Stomach smooth muscle (tissue), 2 donors: ENCODE results near the gene CTNNBL1.
"Not testable (repeated sequence)": the region's sequence is repeated elsewhere in the genome, so short reads cannot be mapped to it uniquely, and the experiment has no call there.

ENCODE experiments used
- H3K27ac ChIP-seq: one replicate; pipeline ENCODE4 v1.7.0; 2013; ENCODE audit warnings: mild to moderate bottlenecking, low read length, inconsistent platforms
- H3K27me3 ChIP-seq, 2 donors: one replicate each; pipeline ENCODE4 v1.7.0; 2013; ENCODE audit warnings: low read length in 2 of 2; ENCODE audit not compliant: insufficient read depth in 2 of 2, control insufficient read depth in 1 of 2
- H3K36me3 ChIP-seq, 2 donors: one replicate each; pipeline ENCODE4 v1.7.0; 2013; ENCODE audit warnings: low read length in 2 of 2; ENCODE audit not compliant: control insufficient read depth in 2 of 2, insufficient read depth in 2 of 2
- H3K4me1 ChIP-seq: one replicate; pipeline ENCODE4 v1.7.0; 2013; ENCODE audit warnings: low read length; ENCODE audit not compliant: control insufficient read depth, insufficient read depth
- H3K4me3 ChIP-seq, 2 donors: one replicate each; pipeline ENCODE4 v1.7.0; 2013; ENCODE audit warnings: low read length in 2 of 2
- H3K9ac ChIP-seq, 2 donors: one replicate each; pipeline ENCODE4 v1.7.0; 2013; ENCODE audit warnings: low read length in 2 of 2, mild to moderate bottlenecking in 1 of 2
- H3K9me3 ChIP-seq, 2 donors: one replicate each; pipeline ENCODE4 v1.7.0; 2013; ENCODE audit warnings: low read length in 2 of 2; ENCODE audit not compliant: control insufficient read depth in 2 of 2
- donor health status: healthy.
- donor health status: Pancreatic carcinoma.

Gene CTNNBL1

DNA sequence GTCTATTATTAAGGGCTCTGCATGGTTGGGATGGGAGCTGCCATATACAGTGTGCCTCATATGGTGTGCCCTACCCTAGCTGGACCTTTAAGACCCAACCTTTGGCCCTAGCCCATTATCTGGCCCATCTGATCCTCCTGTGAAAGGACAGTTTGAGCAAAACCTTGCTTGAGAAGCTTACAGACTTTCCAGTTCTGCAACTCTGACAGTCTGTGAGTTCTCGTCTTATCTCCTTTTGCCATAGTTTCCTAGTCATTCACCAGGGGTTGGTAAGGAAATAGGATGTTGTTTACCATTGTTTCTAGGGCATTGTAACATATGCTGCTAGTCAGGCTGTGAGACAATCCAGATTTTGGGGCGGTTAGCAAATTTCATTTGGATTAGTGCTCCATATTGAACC lies 17.2 kb downstream of the CTNNBL1 start:
- Histone ChIP-seq H3K27me3 (no peaks in the 10 kb centered on the region), H3K4me1 (peaks cover 5% of the 10 kb centered on the region), H3K4me3 (no peak overlapping the region), H3K9me3 (no peaks in the 10 kb centered on the region), H3K36me3 (no peaks in the 10 kb centered on the region), H3K27ac (no peak overlapping the region), H3K9ac (no peak overlapping the region)

DNA sequence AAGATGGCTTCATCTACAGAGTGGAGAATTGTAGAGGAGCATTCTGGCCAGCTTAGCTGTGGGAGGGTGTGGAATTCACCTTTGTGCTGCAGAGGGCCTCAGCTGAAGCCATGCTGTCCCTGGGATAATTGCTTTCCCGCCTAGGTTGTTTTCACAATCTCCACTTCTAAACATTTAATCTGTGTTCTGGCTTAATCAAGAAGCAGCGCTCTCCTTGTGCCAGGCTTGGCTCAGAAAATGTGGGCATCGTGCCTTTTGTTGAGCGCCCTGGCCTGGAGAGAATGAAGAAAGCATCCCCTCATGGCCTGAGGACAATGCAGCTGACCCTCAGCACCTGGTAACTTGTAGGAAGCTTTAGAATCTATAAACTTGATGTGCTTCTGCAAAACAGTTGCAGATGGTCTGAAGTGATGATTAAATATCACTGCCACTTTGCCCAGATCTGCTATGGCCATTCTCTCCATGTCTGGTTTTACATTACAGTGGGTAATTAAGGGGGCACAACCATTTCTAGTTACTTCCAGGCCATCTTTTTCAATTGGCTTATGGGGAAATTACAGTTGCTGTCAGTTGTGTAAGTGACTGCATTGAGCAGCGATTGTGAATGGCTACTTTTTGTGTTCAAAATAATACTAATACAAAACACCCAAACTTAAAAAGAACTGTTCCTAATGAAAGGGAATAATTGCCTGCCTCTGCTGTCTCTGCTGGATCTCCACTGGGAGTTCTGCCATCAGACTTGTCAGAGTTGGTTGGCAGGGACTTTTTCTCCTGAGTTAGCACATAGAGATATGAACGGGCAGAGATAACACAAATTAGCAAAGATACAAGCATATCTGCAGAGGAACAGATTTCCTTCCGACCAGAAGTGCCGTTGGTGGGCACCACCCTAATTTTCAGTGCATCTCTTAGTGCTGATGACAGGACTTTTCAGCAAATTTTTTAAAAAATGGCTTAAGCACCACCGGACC lies 18.4 kb downstream of the CTNNBL1 start:
- H3K27me3 ChIP-seq = no peaks in the 10 kb centered on the region
- no peak overlapping the region for H3K27ac ChIP-seq
- H3K9me3 ChIP-seq = no peaks in the 10 kb centered on the region
- H3K4me3 ChIP-seq = no peak overlapping the region
- peaks cover 5% of the 10 kb centered on the region for H3K4me1 ChIP-seq
- H3K9ac ChIP-seq = no peak overlapping the region
- H3K36me3 ChIP-seq = no peaks in the 10 kb centered on the region

DNA sequence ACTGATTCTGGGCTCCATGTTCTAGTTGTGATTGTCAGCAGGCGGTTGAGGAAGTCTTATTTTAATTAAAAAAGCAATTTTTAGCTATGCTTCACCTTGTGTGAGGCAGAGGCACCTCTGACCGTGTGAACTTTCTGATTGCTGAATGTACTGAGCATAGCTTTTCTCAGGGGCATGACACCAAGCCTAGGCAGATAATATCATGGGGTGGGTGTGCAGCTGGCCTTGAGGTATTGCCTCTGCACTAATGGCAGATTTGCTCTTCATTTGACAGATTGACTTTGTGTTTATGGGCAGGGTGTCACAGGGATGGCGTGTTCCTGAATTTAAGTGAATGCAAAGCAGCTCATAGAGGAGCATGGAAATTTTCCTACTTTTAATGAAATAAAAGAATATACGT lies 19.6 kb downstream of the CTNNBL1 start:
- H3K27me3 ChIP-seq = no peaks in the 10 kb centered on the region
- H3K4me1 ChIP-seq = peaks cover 5% of the 10 kb centered on the region
- H3K9me3 ChIP-seq = no peaks in the 10 kb centered on the region
- no peak overlapping the region for H3K27ac ChIP-seq
- H3K9ac ChIP-seq = no peak overlapping the region
- H3K4me3 ChIP-seq = no peak overlapping the region
- H3K36me3 ChIP-seq = no peaks in the 10 kb centered on the region

DNA sequence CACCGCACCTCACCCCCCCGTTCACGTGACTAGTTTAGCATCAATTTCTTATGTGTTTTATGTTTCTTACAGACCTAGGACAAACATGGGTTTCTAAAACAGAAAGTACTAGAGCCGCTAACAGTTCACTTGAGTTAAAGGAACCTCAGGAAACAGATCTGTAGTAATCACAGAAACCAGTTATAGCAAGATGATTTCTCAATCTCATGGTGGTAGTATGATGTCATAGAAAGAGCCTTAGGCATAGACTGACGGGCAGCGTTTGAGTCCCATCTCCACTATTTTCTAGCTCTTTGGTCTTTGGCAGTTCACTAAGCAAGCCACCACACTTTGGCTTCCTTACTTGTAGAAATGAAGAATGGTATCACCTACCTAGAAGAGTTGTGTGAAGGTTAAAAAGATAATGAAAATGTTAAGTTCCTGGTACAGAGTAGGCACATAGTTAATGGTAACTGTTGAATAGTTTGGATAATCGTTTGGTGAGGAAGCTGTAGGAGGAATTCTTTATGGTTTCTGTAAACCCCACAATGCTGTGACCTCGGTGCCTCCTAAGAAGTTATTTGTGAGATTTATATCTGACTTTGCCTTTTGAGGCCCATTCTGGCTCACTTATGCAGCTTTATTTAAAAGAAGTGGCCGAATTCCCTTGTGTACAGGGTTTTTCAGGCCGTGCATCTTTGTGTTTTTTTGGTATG lies 21.3 kb downstream of the CTNNBL1 start:
- H3K9me3 ChIP-seq = no peaks in the 10 kb centered on the region
- H3K4me1 ChIP-seq = peaks cover 5% of the 10 kb centered on the region
- H3K4me3 ChIP-seq = no peak overlapping the region
- no peaks in the 10 kb centered on the region for H3K27me3 ChIP-seq
- no peaks in the 10 kb centered on the region for H3K36me3 ChIP-seq
- no peak overlapping the region for H3K9ac ChIP-seq
- no peak overlapping the region for H3K27ac ChIP-seq

DNA sequence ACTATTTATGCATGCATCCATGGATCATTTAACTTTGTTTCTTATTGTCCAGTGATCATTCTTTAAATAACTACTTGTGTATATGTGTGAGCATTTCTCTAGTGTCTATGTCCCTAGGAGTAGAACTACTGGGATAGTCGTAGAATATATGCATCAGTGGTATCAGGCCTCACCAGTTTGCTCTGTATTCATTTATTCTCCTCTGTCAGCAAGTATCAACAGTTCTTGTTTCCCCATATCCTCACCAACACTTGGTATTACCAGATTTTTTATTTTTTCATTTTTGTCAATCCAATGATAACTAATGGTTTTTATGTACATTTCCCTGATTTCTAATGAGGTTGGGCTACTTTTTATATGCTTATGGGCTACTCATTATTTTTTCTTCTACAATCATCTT lies 27.9 kb downstream of the CTNNBL1 start:
- no peaks in the 10 kb centered on the region for H3K36me3 ChIP-seq
- H3K9me3 ChIP-seq = peaks cover 0 to 6% of the 10 kb centered on the region in 2 donors
- no peaks in the 10 kb centered on the region for H3K4me1 ChIP-seq
- no peaks in the 10 kb centered on the region for H3K27me3 ChIP-seq
- H3K9ac ChIP-seq = no peak overlapping the region
- H3K4me3 ChIP-seq = no peak overlapping the region
- no peak overlapping the region for H3K27ac ChIP-seq

DNA sequence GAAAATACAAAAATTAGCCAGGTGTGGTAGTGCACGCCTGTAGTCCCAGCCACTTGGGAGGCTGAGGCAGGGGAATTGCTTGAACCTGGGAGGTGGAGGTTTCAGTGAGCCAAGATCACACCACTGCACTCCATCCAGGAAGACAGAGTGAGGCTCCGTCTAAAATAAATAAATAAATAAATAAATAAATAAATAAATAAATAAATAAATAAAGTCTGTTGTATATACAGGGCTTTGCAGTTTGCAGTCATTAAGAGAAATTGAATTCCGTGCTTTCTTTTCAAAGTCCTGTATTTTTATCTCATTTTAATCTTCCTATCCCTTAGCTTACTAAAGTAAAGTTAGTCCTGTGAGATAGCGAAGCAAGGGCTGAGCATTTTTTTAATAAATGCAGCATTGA lies 28.5 kb downstream of the CTNNBL1 start:
- not testable (repeated sequence) for H3K27ac ChIP-seq, H3K9ac ChIP-seq, H3K4me1 ChIP-seq, H3K27me3 ChIP-seq, H3K9me3 ChIP-seq, H3K36me3 ChIP-seq, H3K4me3 ChIP-seq

DNA sequence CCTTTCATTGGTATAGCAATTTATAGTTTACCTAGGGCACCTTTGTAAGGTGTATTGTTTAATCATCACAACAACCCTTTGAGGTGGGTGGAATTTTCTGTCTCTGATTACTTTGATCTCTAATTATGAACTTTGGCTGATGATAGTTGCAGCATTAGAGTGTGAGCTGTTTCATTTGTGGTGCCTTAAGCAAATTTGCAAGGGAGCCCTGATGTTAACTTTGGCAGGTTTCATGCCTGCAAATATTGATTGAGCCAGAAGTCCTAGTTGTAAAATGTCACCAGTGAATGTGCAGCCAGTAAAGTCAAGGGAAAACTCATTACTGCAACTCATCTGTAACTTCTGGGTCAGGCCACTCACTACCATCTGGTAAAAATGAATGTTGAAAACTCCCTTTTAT lies 29.8 kb downstream of the CTNNBL1 start:
- peaks cover 0 to 6% of the 10 kb centered on the region in 2 donors for H3K9me3 ChIP-seq
- H3K4me3 ChIP-seq = no peak overlapping the region
- H3K4me1 ChIP-seq = peaks cover 7% of the 10 kb centered on the region
- no peak overlapping the region for H3K9ac ChIP-seq
- no peaks in the 10 kb centered on the region for H3K27me3 ChIP-seq
- H3K27ac ChIP-seq = no peak overlapping the region
- no peaks in the 10 kb centered on the region for H3K36me3 ChIP-seq

DNA sequence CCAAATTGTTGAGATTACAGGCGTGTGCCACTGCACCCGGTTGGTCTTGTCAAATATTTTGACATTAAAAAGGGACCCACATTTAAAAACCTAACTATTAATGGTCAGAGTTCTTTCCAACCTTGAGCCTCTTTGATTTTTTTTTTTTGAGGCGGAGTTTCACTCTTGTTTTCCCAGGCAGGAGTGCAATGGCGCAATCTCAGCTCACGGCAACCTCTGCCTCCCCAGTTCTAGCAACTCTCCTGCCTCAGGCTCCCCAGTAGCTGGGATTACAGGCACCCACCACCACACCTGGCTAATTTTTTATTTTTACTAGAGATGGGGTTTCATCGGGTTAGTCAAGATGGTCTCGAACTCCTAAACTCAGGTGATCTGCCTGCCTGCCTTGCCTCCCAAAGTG lies 31.3 kb downstream of the CTNNBL1 start:
- H3K4me1 ChIP-seq = peaks cover 7% of the 10 kb centered on the region

DNA sequence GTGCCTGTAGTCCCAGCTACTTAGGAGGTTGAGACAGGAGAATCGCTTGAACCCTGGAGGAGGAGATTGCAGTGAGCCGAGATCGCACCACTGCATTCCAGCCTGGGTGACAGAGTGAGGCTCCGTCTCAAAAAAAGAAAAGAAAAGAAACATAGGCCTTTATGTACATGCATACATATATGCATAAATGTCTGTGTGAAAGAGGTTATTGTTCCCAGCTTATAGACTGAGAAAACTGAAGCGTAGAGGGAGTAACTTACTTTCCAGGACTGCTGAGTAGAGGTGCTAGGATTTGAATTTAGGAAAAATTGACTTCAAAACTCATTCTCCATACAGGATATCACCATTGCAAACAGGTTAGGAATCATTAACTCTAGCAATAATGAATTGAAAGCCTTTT lies 32.0 kb downstream of the CTNNBL1 start:
- Histone ChIP-seq H3K4me1 (peaks cover 7% of the 10 kb centered on the region), H3K9ac (no peak overlapping the region)

More for the DNA sequence above, 31.3 kb downstream of the CTNNBL1 start:
- Histone ChIP-seq H3K36me3 (no peaks in the 10 kb centered on the region), H3K9me3 (peaks cover 0 to 6% of the 10 kb centered on the region in 2 donors), H3K9ac (no peak overlapping the region), H3K4me3 (no peak overlapping the region), H3K27ac (no peak overlapping the region), H3K27me3 (no peaks in the 10 kb centered on the region)

DNA sequence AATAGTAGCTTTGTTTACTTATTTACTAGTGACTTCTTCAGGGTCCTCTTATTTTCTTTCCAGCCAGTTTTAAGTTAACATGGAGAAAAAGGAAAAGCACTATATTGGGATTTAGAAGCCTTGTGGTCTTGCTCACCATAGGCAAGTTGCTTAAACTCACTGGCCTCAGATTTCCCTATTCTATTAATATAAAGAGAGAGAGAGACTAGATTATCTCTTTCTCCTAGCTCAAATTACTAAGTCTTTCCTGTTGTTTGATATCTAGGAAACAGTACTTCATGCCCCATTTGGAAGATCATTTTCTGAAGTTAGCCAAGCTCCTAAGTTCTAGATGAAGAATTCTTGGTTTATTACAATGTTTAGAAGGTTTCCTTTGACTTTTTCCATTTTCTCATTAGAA lies 32.5 kb downstream of the CTNNBL1 start:
- H3K4me1 ChIP-seq = peaks cover 7% of the 10 kb centered on the region
- peaks cover 0 to 1% of the 10 kb centered on the region in 2 donors for H3K9me3 ChIP-seq
- no peaks in the 10 kb centered on the region for H3K27me3 ChIP-seq
- no peak overlapping the region for H3K4me3 ChIP-seq
- no peaks in the 10 kb centered on the region for H3K36me3 ChIP-seq
- no peak overlapping the region for H3K27ac ChIP-seq
- H3K9ac ChIP-seq = no peak overlapping the region

More for the DNA sequence above, 32.0 kb downstream of the CTNNBL1 start:
- H3K9me3 ChIP-seq = peaks cover 0 to 6% of the 10 kb centered on the region in 2 donors
- no peak overlapping the region for H3K4me3 ChIP-seq
- no peaks in the 10 kb centered on the region for H3K27me3 ChIP-seq
- no peaks in the 10 kb centered on the region for H3K36me3 ChIP-seq
- no peak overlapping the region for H3K27ac ChIP-seq
